HG02763 (cell line): Measurements from ENCODE around the gene TASP1.

ENCODE experiments used
- ATAC-seq: cut with Tn5 transposase; IDR thresholded peaks from one replicate; pipeline ENCODE4 v1.9.1; 2021; ENCODE audit warnings: mild to moderate bottlenecking, moderate library complexity; ENCODE audit not compliant: unreplicated experiment

TASP1 gene

GRCh38 chr20:13580707-13581106, 58.0 kb downstream of the TASP1 start:
- ATAC-seq = no peak

DNA sequence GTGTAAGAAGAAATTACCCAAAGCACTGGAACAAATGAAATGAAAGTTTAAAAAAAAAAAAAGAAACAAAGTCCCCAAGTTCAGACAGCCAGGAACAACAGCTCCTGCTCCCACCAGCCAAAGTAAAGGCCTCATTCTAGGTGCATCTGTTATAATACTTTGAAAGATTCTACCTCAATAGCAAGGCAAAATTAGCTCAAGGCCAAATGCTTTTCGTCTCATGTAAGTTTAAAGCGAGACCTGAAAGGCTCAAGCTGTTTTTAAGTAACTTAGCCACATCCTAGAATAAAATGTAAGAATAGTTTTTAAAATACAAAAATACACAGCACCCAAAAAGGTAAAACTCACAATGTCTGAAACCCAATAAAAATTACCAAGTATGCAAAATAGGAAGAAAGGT, 64.7 kb downstream of the TASP1 start:
- no peak for ATAC-seq

DNA sequence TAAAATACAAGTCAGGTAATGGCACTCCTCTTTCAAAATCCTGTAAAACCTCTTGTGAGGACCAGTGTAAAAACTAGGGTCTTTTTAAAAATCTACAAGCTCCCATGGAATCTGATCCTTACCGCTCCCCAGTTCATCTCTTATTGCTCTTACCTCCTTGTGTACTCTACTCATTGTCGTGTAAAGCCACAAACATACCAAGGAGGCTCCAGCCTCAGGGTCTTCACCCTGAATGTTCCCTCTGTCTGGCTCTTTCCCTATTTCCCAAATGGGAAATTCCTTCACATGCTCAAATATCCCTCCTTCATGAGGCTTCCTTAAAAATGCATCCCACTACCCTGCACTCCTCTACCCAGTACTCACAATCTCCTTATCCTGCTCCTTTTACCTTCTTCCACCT, 67.1 kb downstream of the TASP1 start:
- ATAC-seq = no peak

- ATAC-seq = no peak
These were observed 71.1 kb downstream of the TASP1 start for GRCh38 chr20:13567663-13568062.

DNA sequence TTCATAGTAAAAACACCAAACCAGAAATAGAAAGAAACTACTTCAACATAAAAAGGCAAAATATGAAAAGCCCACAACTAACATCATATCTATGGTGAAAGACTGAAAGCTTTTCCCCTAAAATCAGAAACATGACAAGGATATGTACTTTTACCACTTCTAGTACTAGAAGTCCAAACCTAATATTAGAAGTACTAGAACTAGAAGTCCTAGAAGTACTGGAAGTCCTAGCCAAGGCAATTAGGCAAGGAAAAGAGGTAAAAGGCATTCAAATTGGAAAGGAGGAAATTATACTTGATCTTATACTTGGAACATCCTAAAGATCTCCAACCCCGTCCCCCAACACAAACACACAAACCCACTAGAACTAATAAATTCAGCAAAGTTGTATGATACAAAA, 74.9 kb downstream of the TASP1 start:
- ATAC-seq = no peak

DNA sequence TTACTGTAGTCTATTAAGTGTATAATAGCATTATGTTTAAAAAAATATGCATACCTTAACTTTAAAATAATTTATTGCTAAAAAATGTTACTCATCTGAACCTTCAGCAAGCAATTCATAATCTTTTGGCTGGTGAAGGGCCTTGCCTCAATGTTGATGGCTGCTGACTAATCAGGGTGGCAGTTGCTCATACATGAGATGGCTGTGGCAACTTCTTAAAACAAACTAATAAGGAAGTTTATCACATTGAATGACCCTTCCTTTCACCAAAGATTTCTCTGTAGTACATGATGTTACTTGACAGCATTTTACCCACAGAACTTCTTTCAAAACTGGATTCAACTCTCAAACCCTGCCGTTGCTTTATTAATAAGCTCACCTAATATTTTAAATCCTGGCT, 84.0 kb downstream of the TASP1 start:
- ATAC-seq = no peak

- no peak for ATAC-seq
These were observed 84.7 kb downstream of the TASP1 start for GRCh38 chr20:13554076-13554475.

DNA sequence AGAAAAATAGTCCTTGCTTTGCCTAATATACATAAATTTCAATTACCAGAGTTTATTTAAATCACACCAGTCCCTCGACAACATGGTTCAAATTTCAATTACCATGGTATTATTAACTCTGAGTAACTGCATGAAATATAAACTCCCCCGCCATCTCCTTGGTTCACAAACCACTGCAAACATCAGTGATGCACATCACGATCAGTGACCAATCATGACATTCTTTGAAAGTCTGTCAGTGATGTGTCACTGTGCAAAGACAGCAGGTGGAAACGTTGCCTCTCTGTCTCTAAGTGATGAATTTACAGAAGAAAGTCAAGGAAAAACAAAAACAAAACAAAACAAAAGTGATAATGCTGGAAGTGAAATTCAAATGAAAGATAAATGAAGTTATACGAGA, 86.7 kb downstream of the TASP1 start:
- no peak for ATAC-seq

- ATAC-seq = no peak
These were observed 89.3 kb downstream of the TASP1 start for GRCh38 chr20:13549451-13549850.

GRCh38 chr20:13546497-13547131, 92.1 kb downstream of the TASP1 start:
- ATAC-seq = peak; percentile 65

DNA sequence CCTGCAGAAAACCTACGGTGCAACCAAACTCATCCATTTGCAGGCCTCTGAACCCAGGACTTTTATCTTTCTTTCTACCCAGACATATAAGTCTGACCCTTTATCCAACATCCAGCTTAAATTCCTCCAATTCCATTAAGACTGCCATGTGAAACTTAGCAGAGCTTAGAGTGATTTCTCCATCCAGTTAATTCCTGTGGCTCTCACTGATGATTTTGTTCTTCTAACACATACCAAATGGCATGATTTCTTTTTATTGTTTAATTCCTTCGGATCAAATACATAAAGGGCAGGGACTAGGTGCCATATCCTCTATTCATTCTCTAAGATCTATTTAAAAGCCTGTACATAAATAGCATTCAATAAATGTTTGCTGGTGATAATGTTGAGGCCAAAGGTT, 92.9 kb downstream of the TASP1 start:
- no peak for ATAC-seq

- ATAC-seq = no peak
These were observed 94.9 kb downstream of the TASP1 start for GRCh38 chr20:13543783-13544182.

- ATAC-seq = no peak
These were observed 103.1 kb downstream of the TASP1 start for GRCh38 chr20:13535627-13536026.

DNA sequence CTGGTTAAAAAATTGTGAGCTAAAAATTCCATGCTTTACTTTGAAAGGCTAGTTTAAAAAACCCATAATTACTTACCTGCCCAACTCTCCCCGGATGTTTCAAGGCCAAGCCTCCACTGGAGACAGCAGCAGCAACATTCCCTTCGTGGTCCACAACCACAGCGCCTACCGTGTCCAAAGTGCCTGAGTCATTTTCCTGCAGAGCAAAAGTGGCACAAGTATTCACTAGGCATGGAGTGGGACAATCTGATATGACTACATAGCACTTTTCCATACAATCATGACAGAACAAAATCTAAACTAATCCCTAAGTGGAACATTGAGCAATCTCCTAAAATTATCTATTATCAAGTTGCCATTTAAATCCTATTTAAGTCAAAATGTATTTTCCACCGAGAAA, 104.8 kb downstream of the TASP1 start:
- no peak for ATAC-seq

DNA sequence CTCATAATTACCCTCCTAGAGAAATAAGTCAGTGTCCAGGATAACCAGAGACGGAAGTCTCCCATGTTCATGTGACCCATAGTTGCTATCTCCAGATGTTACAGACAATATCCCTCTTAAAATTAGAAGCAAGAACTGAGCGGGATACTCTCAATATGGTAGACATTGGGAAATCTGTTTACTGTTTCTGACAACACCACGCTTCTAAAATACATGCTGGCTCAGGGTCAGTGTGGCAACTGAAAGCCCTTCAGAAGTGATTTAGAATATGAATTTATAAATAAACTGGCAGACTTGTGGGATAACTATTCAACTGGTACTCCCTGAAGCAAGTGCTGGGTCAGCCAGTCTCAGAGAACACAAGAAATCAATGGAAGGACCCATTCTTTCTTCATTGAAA, 108.6 kb downstream of the TASP1 start:
- ATAC-seq = no peak

- ATAC-seq = no peak
These were observed 112.2 kb downstream of the TASP1 start for GRCh38 chr20:13526551-13526950.

- no peak for ATAC-seq
These were observed 113.3 kb downstream of the TASP1 start for GRCh38 chr20:13525225-13525940.

- no peak for ATAC-seq
These were observed 114.4 kb downstream of the TASP1 start for GRCh38 chr20:13524339-13524738.

DNA sequence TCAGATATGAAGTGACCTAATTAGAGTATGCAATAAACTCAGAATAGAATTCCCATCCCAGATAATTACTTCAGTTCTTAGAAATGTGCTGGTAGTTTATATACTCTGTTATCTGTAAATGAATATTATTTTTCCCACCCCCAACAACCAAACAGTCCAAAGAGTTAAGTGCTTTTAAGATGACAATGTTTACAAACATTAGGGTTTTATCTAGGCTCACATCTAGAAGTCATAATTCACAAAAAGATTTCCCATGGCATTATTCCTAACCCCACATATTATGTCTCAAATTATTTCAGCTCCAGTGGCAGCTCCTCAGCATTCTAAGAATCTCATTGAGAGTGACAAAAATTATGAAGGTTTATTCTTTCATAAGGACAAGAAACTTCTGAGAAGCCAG, 120.9 kb downstream of the TASP1 start:
- ATAC-seq = no peak

DNA sequence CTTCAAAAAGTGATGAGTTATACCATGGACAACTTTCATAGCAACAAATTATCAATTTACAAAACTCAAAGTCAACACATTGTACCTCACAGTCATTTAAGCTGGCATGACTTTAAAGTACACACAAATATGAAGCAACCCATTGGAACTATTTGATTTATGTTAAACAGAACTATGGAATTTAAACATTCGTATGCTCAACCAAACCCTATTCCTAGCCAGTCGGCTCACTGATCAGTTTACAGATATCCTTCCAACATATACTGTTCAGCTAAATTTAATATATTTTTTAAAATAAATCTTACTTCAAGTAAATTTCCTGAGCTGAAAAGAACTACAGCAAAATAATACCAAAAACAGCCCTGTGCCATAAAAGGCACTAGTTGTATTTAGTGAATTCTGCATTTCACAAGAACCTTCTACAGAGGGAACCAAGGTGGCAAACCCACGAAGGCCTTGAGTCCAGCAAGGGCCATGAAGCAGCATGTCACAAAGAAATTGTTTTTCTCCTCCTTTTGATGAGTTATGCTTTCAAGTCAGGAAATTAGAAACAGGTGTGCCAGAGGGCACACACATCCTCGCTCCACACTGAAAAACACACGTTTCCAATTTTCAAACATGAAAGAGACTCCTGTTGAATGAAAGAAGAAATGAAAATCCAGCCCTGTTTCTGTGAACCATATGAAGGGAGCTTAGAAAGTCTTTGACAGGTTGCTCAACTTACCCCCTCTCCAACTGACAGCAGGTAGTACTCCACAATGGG, 122.8 kb downstream of the TASP1 start:
- ATAC-seq = no peak

DNA sequence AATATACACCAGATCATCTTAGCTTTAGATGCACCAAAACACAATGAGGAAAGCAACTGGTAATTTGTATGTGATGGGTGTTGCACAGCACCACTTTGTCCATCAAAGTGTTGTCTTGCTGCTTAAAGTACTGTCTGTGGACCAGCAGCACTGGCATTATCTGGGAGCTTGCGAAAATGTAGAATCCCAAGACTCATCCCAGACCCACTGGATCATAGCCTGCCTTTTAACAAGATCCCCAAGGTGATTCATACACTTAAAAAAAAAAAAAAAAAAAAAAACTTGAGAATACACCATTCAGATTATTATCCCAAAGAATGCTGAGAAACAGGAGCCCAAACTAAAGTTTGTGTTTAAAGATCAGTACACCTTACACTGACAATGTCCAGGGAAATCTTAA, 123.4 kb downstream of the TASP1 start:
- ATAC-seq = no peak

GRCh38 chr20:13510837-13511488, 127.8 kb downstream of the TASP1 start:
- ATAC-seq = no peak
